Measurements from ENCODE around the gene DNMT1.
"Not testable (repeated sequence)": the region's sequence is repeated elsewhere in the genome, so short reads cannot be mapped to it uniquely, and the experiment has no call there.

DNMT1 gene

DNA sequence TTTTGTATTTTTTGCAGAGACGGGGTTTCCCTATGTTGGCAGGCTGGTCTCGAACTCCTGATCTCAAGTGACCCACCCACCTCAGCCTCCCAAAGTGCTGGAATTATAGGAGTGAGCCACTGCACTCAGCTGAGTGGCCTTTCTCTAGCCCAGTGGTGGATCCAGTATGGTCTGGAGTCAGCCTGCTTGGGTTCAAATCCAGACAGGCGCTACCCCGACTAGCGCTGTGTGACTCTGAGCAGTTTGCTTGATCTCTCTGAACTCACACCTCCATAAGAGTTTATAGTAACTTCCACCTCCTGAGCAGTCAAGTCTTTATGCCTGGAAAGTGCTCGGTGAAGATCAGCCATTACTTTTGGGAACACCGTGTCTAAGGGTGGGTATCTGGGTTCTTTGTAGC lies 25.9 kb upstream of the DNMT1 start:
- FAIRE-seq: no peak

GRCh38 chr19:10219678-10220077 lies 24.9 kb upstream of the DNMT1 start:
- no peak for FAIRE-seq

- FAIRE-seq: no peak
Measured at GRCh38 chr19:10217085-10217484, 22.3 kb upstream of the DNMT1 start.

DNA sequence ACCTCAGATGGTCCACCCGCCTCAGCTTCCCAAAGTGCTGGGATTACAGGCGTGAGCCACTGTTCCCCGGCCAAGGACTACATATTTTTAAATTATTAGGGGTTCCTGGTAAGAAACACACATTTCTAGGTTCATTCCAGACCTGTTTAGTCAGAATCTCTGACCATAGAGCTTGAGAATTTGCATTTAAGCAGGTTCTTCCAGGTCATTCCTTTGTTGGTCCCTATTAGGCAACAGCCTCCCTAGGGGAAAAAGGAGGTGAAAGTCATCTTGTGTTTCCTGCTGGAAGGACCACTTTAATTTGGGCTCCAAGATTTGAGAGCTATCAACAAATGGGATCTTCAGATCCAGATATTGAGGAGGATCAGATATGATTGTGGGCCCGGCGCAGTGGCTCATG lies 20.0 kb upstream of the DNMT1 start:
- FAIRE-seq: no peak

- FAIRE-seq: no peak
Measured at GRCh38 chr19:10211691-10212090, 16.9 kb upstream of the DNMT1 start.

DNA sequence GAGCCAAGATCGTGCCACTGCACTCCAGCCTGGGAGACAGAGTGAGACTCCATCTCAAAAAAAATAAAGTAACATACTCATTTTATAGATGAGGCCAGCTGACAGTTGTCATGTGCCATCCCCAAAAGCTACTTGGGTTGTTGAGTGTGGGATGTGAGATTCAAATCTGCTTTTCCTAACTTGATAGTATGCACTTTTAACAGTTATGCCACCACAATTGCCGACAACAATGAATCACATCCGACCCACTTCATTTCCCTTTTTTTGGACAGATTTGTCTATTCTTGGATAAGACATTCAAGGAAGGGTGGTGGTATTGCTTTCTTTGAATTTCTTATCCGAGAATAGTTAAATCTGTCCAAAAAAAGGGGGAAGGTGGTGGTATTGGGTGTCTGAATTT lies 16.3 kb upstream of the DNMT1 start:
- no peak for FAIRE-seq

GRCh38 chr19:10209315-10209714 lies 14.6 kb upstream of the DNMT1 start:
- no peak for FAIRE-seq

DNA sequence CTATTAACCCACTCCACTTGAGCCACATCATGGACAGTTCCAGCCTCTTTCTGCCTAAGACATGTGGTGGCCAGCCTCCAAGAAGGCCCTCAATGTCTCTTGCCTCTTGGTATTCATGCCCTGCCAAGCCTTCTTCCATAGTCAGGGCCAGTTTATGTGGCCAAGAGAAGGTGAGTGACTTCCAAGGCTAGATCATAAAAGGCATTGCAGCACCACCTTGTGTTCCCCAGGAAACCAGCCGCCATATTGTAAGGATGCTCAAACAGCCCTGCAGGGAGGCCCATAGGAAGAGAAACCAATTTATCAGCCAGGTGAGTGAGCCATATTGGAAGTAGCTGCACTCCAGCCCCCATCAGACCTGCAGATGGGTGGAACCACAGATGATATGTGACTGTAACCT lies 12.3 kb upstream of the DNMT1 start:
- no peak for FAIRE-seq

GRCh38 chr19:10206226-10206885 lies 11.6 kb upstream of the DNMT1 start:
- FAIRE-seq: no peak

DNA sequence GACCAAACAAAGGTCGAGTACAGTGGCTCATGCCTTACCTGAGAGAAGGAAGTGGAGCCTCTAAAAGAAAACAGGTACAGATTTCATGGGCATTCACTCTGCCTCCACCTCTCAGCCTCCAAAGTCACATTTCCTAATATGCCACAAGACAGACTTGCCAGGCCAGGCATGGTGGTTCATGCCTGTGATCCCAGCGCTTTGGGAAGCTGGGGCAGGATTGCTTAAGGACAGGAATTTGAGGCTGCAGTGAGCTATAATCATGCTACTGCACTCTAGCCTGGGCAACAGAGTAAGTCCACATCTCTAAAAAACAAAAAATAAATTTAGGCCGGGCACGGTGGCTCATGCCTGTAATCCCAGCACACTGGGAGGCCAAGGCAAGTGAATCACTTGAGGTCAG lies 10.9 kb upstream of the DNMT1 start:
- no peak for FAIRE-seq

DNA sequence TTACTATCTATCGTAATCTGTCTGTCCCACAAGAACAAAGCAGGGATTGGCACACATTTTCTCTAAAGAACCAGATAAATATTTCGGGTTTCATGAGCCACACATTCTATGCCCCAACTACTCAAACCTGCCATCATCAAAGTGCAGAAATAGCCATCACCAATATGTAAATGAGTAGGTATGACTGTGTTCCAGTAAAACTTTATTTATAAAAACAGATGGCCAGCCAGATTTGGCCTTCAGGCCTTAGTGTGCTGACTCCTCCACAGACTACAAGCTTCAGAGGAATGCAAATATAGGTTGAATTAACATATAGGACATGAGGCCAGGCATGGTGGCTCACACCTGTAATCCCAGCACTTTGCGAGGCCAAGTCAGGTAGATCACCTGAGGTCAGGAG lies 8.9 kb upstream of the DNMT1 start:
- FAIRE-seq: no peak

- no peak for FAIRE-seq
Measured at GRCh38 chr19:10201176-10201575, 6.4 kb upstream of the DNMT1 start.

- FAIRE-seq: not testable (repeated sequence)
Measured at GRCh38 chr19:10200101-10200500, 5.3 kb upstream of the DNMT1 start.

DNA sequence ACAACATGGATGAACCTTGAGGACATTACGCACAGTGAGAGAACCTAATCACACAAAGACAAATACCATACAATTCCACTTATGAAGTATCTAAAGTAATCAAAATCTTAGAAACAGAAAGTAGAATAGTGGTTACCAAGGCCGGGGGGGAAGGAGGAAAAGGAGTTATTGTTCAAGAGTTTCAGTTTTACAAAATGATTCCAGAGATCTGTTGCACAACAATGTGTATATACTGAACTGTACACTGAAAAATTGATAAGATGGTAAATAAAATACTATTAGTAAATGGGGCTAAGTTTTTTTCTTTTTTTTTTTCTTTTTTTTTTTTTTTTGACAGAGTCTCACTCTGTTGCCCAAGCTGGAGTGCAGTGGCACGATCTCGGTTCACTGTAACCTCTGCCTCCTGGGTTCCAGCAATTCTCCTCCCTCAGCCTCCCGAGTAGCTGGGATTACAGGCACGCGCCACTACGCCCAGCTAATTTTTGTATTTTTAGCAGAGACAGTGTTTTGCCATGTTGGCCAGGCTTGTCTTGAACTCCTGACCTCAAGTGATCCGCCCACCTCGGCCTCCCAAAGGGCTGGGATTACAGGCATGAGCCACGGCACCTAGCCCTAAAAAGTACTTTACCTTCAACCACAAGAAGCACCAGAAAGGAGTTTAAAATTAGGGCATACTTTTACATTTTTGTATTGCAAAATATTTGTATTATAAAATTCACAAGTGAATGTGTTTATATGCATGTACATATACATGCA lies 4.3 kb upstream of the DNMT1 start:
- FAIRE-seq: not testable (repeated sequence)

DNA sequence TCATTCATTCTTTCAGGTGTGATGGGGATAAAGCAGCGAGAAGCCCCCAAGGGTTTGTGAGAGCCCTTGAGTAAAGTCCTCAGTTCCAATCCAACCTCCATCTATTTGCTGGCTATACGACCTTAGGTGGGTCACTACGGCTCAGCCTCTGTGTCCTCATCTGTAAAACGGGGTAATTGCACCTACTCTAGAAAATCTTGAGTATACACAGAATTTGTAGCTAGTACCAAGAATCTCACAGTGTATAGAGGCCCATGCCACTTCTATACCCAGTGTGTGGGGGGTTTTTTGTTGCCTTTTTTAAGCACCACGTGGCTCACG lies 406 bp upstream of the DNMT1 start:
- no peak for FAIRE-seq

DNA sequence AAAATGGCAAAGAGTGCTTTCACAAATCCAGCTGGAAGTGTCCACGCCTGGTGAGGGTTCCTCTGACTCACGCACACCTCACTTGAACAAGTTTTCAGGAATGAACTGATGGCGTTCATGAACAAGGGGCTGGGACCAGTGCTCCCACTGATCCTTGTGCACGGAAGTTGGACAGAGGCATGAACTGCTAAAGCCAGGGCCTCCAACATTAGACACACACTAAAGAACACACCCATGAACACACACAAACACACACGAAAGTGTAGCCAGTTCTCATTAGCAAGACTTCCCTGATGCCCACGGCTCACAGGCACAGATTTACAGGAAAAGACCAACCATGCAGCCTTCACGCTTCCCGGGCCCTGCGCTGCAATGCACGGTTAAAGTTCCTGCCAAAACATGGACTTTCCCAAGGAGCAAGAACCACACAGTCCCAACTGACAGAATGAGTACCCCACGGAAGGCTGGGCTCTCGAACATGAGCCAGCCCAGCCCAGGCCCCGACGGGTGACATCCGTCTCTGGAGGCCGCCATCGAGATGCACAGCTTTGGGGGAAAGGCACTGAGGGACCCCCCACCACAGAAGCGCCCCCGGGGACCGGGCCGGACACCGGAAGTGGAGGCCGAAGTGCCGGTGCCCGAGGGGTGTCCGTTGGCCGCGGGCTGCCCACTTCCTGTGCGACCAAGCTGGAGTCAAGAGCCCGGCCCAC lies 808 bp downstream of the DNMT1 start:
- no peak for FAIRE-seq

GRCh38 chr19:10192922-10193321 lies 1.8 kb downstream of the DNMT1 start:
- FAIRE-seq: no peak

GRCh38 chr19:10191347-10191746 lies 3.4 kb downstream of the DNMT1 start:
- FAIRE-seq: no peak

GRCh38 chr19:10190026-10190425 lies 4.7 kb downstream of the DNMT1 start:
- no peak for FAIRE-seq

DNA sequence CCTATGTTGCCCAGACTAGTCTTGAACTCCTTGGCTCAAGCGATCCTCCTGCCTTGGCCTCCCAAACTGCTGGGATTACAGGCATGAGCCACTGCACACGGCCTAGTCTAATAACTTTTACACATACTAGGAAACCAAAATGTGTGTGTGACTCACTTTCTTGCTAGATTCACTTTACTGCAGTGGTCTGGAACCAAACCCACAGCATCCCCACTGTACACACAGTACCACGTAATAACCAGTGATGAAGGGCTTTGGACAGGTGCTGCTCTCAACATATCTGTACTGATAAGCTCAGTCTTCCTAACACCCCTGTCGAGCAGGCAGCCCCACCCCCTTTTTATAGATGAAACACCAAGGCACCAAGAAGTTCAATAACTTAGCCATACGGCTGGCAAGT lies 5.1 kb downstream of the DNMT1 start:
- FAIRE-seq: no peak

DNA sequence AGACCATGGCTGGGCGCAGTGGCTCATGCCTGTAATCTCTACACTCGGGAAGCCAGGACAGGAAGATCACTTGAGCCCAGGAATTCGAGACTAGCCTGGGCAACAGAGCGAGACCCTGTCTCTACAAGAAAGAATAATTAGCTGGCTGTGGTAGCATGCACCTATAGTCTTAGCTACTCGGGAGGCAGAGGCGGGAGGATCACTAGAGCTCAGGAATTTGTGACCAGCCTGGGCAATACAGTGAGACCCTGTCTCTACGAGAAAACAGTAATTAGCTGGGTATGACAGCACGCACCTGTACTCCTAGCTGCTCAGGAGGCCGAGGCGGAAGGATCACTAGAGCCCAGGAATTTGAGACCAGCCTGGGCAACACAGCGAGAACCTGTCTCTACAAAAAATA lies 7.4 kb downstream of the DNMT1 start:
- FAIRE-seq: no peak

DNA sequence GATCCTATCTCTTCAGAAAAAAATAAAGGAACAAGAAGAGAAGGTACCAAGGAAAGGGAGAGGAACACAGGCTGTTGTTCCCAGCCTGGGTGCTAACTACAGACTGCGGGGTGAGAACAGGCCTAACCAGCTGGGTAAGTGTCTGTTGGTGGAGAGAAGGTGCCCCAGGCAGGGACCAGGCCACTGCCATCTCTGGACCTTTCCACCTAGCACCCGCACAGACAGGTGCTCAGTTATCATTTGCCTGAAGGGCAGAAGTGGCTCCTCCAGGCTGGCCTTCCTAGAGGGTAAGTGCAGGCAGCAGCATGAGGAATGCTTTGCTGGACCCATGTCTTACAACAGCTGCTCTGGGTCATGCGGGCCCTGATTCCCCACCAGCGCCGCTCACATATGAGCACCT lies 10.1 kb downstream of the DNMT1 start:
- FAIRE-seq: no peak

- FAIRE-seq: no peak
Measured at GRCh38 chr19:10183926-10184325, 10.8 kb downstream of the DNMT1 start.

DNA sequence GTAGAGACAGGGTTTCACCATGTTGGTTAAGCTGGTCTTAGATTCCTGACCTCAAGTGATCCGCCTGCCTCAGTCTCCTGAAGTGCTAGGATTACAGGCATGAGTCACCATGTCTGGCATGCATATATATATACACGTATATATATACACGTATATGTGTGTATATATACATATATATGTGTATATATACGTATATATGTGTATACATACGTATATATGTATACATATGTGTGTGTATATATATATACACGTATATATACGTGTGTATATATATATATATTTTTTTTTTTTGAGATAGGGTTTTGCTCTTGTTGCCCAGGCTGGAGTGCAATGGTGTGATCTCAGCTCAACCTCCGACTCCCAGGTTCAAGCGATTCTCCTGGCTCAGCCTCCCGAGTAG lies 11.9 kb downstream of the DNMT1 start:
- no peak for FAIRE-seq
